H1 (cell line): Measurements from ENCODE around the gene CIB2. TPM values are rescaled to one million over a fixed set of nuclear protein-coding genes. Genes with fewer than 3 reads are reported as not detected.

ENCODE experiments used
- CTCF ChIA-PET: fragments of 300-600 bp; sonication (Branson Sonifier 250); formaldehyde crosslinking; loops from one replicate; lab custom pipeline; 2021; ENCODE audit not compliant: partially characterized antibody; lab: Charles Lee
- POLR2A ChIA-PET: fragments of 300-600 bp; sonication (Branson Sonifier 250); formaldehyde crosslinking; loops from one replicate; lab custom pipeline; 2021; ENCODE audit warnings: inconsistent platforms; ENCODE audit not compliant: partially characterized antibody; lab: Charles Lee
- DNase-seq, 2 experiments: peaks; one replicate each; pipeline versions ENCODE4 v3.0.0 to v3.0.0-alpha.2; 2010 to 2022; ENCODE audit warnings: low spot score in 2 of 2, low read depth in 1 of 2, mixed read lengths in 1 of 2
- FAIRE-seq: peaks from 2 replicates; lab custom pipeline; 2011; peaks lifted over from hg19 to GRCh38; lab: Jason Lieb, UNC
- H2AFZ ChIP-seq: 2 replicates; pipeline ENCODE4 v1.8.1; 2012; ENCODE audit warnings: low read length, inconsistent platforms
- H2AK5ac ChIP-seq: 2 replicates; pipeline ENCODE4 v1.6.1; 2013; ENCODE audit warnings: low read depth, low read length
- H2BK120ac ChIP-seq: replicated peaks from 2 replicates; pipeline ENCODE3; 2013; ENCODE audit warnings: low read depth, low read length, inconsistent platforms
- H2BK12ac ChIP-seq: 2 replicates; pipeline ENCODE4 v1.6.1; 2013; ENCODE audit warnings: low read depth, low read length
- H2BK15ac ChIP-seq: 2 replicates; pipeline ENCODE4 v1.6.1; 2013; ENCODE audit warnings: low read length
- H2BK20ac ChIP-seq: 2 replicates; pipeline ENCODE4 v1.6.1; 2013; ENCODE audit warnings: low read length
- H2BK5ac ChIP-seq: 2 replicates; pipeline ENCODE4 v1.6.1; 2013; ENCODE audit warnings: low read depth, low read length
- H3K14ac ChIP-seq: 2 replicates; pipeline ENCODE4 v1.6.1; 2013; ENCODE audit warnings: inconsistent platforms; ENCODE audit not compliant: insufficient read length
- H3K18ac ChIP-seq: 2 replicates; pipeline ENCODE4 v1.6.1; 2013; ENCODE audit warnings: low read length; ENCODE audit errors: extremely low read depth
- H3K23ac ChIP-seq: 2 replicates; pipeline ENCODE4 v1.6.1; 2013; ENCODE audit warnings: inconsistent platforms; ENCODE audit not compliant: insufficient read length
- H3K23me2 ChIP-seq: 2 replicates; pipeline ENCODE4 v1.6.1; 2013; ENCODE audit warnings: low read depth, low read length
- H3K27ac ChIP-seq: 2 replicates; pipeline ENCODE4 v1.6.1; 2011; ENCODE audit warnings: low read depth, low read length, inconsistent platforms
- H3K27me3 ChIP-seq, 4 experiments: replicated peaks in 1 of 4; 1 replicate in 1 of 4; 2 replicates in 3 of 4; pipeline versions ENCODE4 v1.6.1 to v1.8.1; 2011 to 2013; ENCODE audit warnings: low read length in 3 of 4, mild to moderate bottlenecking in 3 of 4, inconsistent platforms in 2 of 4, mixed read lengths in 2 of 4, moderate library complexity in 1 of 4; ENCODE audit not compliant: control insufficient read depth in 3 of 4, insufficient read depth in 3 of 4; ENCODE audit errors: extremely low read depth in 1 of 4
- H3K36me3 ChIP-seq, 4 experiments: 2 replicates each; pipeline versions ENCODE4 v1.6.1 to v1.8.1; 2011 to 2013; ENCODE audit warnings: mild to moderate bottlenecking in 4 of 4, low read length in 3 of 4, moderate library complexity in 2 of 4, control low read depth in 1 of 4, inconsistent platforms in 1 of 4; ENCODE audit not compliant: insufficient read depth in 4 of 4, control insufficient read depth in 2 of 4
- H3K4ac ChIP-seq: replicated peaks from 2 replicates; pipeline ENCODE3; 2013; ENCODE audit warnings: low read length, low read depth, mixed read lengths, inconsistent platforms; ENCODE audit not compliant: insufficient read length
- H3K4me1 ChIP-seq, 4 experiments: replicated peaks in 1 of 4; 1 replicate in 1 of 4; 2 replicates in 3 of 4; pipeline versions ENCODE4 v1.6.1 to v1.8.1; 2011 to 2013; ENCODE audit warnings: low read length in 3 of 4, inconsistent platforms in 2 of 4, mixed read lengths in 1 of 4; ENCODE audit not compliant: insufficient read depth in 4 of 4, control insufficient read depth in 3 of 4
- H3K4me2 ChIP-seq, 2 experiments: 2 replicates each; pipeline versions ENCODE4 v1.6.1 to v1.8.1; 2011 to 2013; ENCODE audit warnings: low read depth in 2 of 2, low read length in 2 of 2, control low read depth in 1 of 2, inconsistent platforms in 1 of 2, mild to moderate bottlenecking in 1 of 2; ENCODE audit not compliant: insufficient read depth in 1 of 2
- H3K4me3 ChIP-seq, 4 experiments: fragments of 200-600, 300-600 bp in 1 of 4; sonication (generic), shearing (Covaris generic), sonication (Bioruptor Twin) in 1 of 4; 2 replicates each; pipeline versions ENCODE4 v1.5.1 to v1.8.1; 2011 to 2016; ENCODE audit warnings: low read length in 4 of 4, low read depth in 3 of 4, control low read depth in 2 of 4, inconsistent platforms in 2 of 4, mild to moderate bottlenecking in 2 of 4, mixed read lengths in 1 of 4, moderate library complexity in 1 of 4; ENCODE audit not compliant: insufficient read depth in 2 of 4; ENCODE audit errors: extremely low read depth in 1 of 4
- H3K56ac ChIP-seq: replicated peaks from 2 replicates; pipeline ENCODE3; 2013; ENCODE audit warnings: low read depth, mild to moderate bottlenecking, mixed read lengths, low read length, inconsistent platforms; ENCODE audit not compliant: insufficient read length
- H3K79me1 ChIP-seq: 2 replicates; pipeline ENCODE4 v1.6.1; 2013; ENCODE audit warnings: low read depth, low read length, control low read depth
- H3K79me2 ChIP-seq, 2 experiments: 2 replicates each; pipeline versions ENCODE4 v1.6.1 to v1.8.1; 2012 to 2013; ENCODE audit warnings: low read length in 2 of 2, mild to moderate bottlenecking in 2 of 2, inconsistent platforms in 1 of 2; ENCODE audit not compliant: insufficient read depth in 2 of 2, control insufficient read depth in 1 of 2
- H3K9ac ChIP-seq, 4 experiments: replicated peaks in 1 of 4; 1 replicate in 1 of 4; 2 replicates in 3 of 4; pipeline versions ENCODE4 v1.6.1 to v1.8.1; 2011 to 2013; ENCODE audit warnings: low read depth in 3 of 4, low read length in 3 of 4, control low read depth in 2 of 4, mild to moderate bottlenecking in 2 of 4, moderate library complexity in 2 of 4, inconsistent platforms in 1 of 4; ENCODE audit errors: extremely low read depth in 1 of 4
- H3K9me3 ChIP-seq, 2 experiments: 2 replicates each; pipeline versions ENCODE4 v1.6.1 to v1.8.1; 2012 to 2013; ENCODE audit warnings: mild to moderate bottlenecking in 2 of 2, moderate library complexity in 2 of 2, control low read depth in 1 of 2, inconsistent platforms in 1 of 2, low read depth in 1 of 2, low read length in 1 of 2, mixed read lengths in 1 of 2; ENCODE audit not compliant: insufficient read depth in 2 of 2
- H4K20me1 ChIP-seq, 2 experiments: replicated peaks in 1 of 2; 2 replicates each; pipeline versions ENCODE3 to v1.8.1; 2011 to 2013; ENCODE audit warnings: inconsistent platforms in 2 of 2, low read length in 2 of 2, mild to moderate bottlenecking in 1 of 2; ENCODE audit not compliant: insufficient read depth in 2 of 2, control insufficient read depth in 1 of 2
- H4K5ac ChIP-seq: 2 replicates; pipeline ENCODE4 v1.6.1; 2013; ENCODE audit warnings: low read length, low read depth, mixed read lengths, inconsistent platforms; ENCODE audit not compliant: insufficient read length
- H4K8ac ChIP-seq: 2 replicates; pipeline ENCODE4 v1.8.0; 2013; ENCODE audit warnings: mild to moderate bottlenecking, moderate library complexity, low read length, inconsistent platforms; ENCODE audit not compliant: insufficient read depth; ENCODE audit errors: extremely low read depth
- H4K91ac ChIP-seq: replicated peaks from 2 replicates; pipeline ENCODE3; 2013; ENCODE audit warnings: low read length, mixed read lengths, inconsistent platforms; ENCODE audit not compliant: insufficient read length
- ASH2L ChIP-seq: fragments of 200-600, 300-600 bp; sonication (generic); IDR thresholded peaks from one replicate; pipeline ENCODE4 v1.7.1; 2017; ENCODE audit warnings: low read length
- BCL11A ChIP-seq, 2 experiments: IDR thresholded peaks; one replicate each; pipeline ENCODE4 v1.6.1; 2011; ENCODE audit warnings: low read depth in 2 of 2, low read length in 2 of 2, mild to moderate bottlenecking in 2 of 2
- EP300 ChIP-seq, 2 experiments: IDR thresholded peaks; 1 replicate in 1 of 2; 2 replicates in 1 of 2; pipeline ENCODE4 v1.6.1; 2011 to 2012; ENCODE audit warnings: low read depth in 2 of 2, low read length in 2 of 2, mild to moderate bottlenecking in 2 of 2, borderline replicate concordance in 1 of 2, inconsistent platforms in 1 of 2, moderate library complexity in 1 of 2
- MAFK ChIP-seq: IDR thresholded peaks from 2 replicates; pipeline ENCODE4 v1.6.1; 2012; ENCODE audit warnings: low read depth, mild to moderate bottlenecking, improper control_type of control experiment, low read length
- PHF8 ChIP-seq: fragments of 200-600 bp; sonication (generic); conservative IDR thresholded peaks from 2 replicates; pipeline ENCODE4 v1.7.1; 2012; ENCODE audit warnings: low read depth, mild to moderate bottlenecking, inconsistent platforms, low read length, moderate library complexity
- SAP30 ChIP-seq: fragments of 300-600 bp; sonication (generic); IDR thresholded peaks from 2 replicates; pipeline ENCODE4 v1.7.1; 2012; ENCODE audit warnings: low read length, moderate library complexity, mild to moderate bottlenecking, inconsistent platforms; ENCODE audit not compliant: insufficient read depth, insufficient replicate concordance
- WGBS, 2 experiments: shearing (Covaris generic) in 1 of 2; methylation state at CpG; one replicate each; pipeline versions ENCODE4 v1.1.6 to v1.1.7; 2013 to 2015; ENCODE audit warnings: low lambda C conversion rate in 2 of 2, mixed read lengths in 2 of 2, inconsistent platforms in 1 of 2, low coverage in 1 of 2, missing lambda C conversion rate in 1 of 2; ENCODE audit not compliant: insufficient replicate concordance in 2 of 2, insufficient coverage in 1 of 2, insufficient read length in 1 of 2; ENCODE audit errors: extremely low coverage in 1 of 2, missing lambda C conversion rate in 1 of 2; 5-methylcytosine and 5-hydroxymethylcytosine counted together
- polyA plus RNA-seq, 7 experiments: library from polyadenylated mRNA; depleted of rRNA in 3 of 7; stranded (reverse) in 5 of 7; unstranded in 2 of 7; fragments of >200 nt in 5 of 7; fragments of 200-250 nt in 2 of 7; gene quantifications; 1 replicate in 5 of 7; 2 replicates in 1 of 7; 4 replicates in 1 of 7; pipeline versions ENCODE4 v1.2.1 to v1.2.3, GENCODE V29; 2011 to 2013; ENCODE audit warnings: missing spikeins in 2 of 7, mixed read lengths in 2 of 7
- total RNA-seq: library from RNA; stranded (reverse); fragmentation: NEBNext Ultra II Directional; extraction: Animal tissue kit (Norgen Biotek cat#: 25700); gene quantifications from 2 replicates; pipeline ENCODE4 v1.2.1, GENCODE V29; 2021

Gene CIB2
- total and polyA plus RNA-seq, 2 of the 8 experiments (the other 6 are each of a cell fraction or from before 2014, with no cell fraction given), result 41.5 to 45.8 TPM

- Histone ChIP-seq H3K23me2 (peaks cover 10% of the 10 kb centered on the region), H2BK15ac (no peak overlapping the region), H3K27ac (no peak overlapping the region), H3K27me3 (no peaks in the 10 kb centered on the region; a peak in 1 of 7 replicates), H3K4me2 (peak overlapping the region; percentile 83 to 89), H3K14ac (no peak overlapping the region), H4K20me1 (peaks cover 0 to 5% of the 10 kb centered on the region in 2 experiments), H3K79me2 (no peaks in the 10 kb centered on the region), H2BK12ac (no peak overlapping the region), H3K23ac (no peak overlapping the region), H3K56ac (no peak overlapping the region), H3K9ac (peak overlapping the region in 3 of 4 experiments; percentile 9 to 57 (median 17); a peak in 4 of 7 replicates), H3K79me1 (no peaks in the 10 kb centered on the region), H2AK5ac (no peak overlapping the region), H4K5ac (no peak overlapping the region), H4K91ac (no peak overlapping the region), H3K9me3 (no peaks in the 10 kb centered on the region), H2BK20ac (no peak overlapping the region), H3K36me3 (no peaks in the 10 kb centered on the region), H3K18ac (no peak overlapping the region), H3K4me1 (peaks cover 0 to 4% (median 0%) of the 10 kb centered on the region in 4 experiments; a peak in 2 of 7 replicates), H2AFZ (0 out of 2 replicates have a peak overlapping the region, but pooled peaks have one; percentile 43), H2BK5ac (no peak overlapping the region), H4K8ac (no peak overlapping the region), H3K4ac (no peak overlapping the region), H3K4me3 (peak overlapping the region; percentile 47 to 79 (median 61)), H2BK120ac (no peak overlapping the region)
- no peak for DNase-seq
- TF ChIP-seq BCL11A (IDR thresholded peaks at IDR 0.05; ENCODE audit: low read depth in 2 of 2, low read length in 2 of 2), result no peak
- peak; percentile 15 for TF ChIP-seq ASH2L
- TF ChIP-seq PHF8, result 0 out of 2 replicates have a peak, but pooled peaks have one; percentile 42
- TF ChIP-seq EP300 (IDR thresholded peaks at IDR 0.05; ENCODE audit: borderline replicate concordance in 1 of 2, low read depth in 2 of 2, low read length in 2 of 2), result no peak
- no peak for TF ChIP-seq MAFK
- TF ChIP-seq SAP30, result no peak
- ChIA-PET CTCF (interaction anchor here (0.6 to 2.4 kb wide), 14 partner anchors 9 to 97 kb away, joined by 3 to 13 read pairs (median 4); partner anchors contain the start of gene CIB2), POLR2A (interaction anchor here (0.6 to 2.0 kb wide), 4 partner anchors 9 to 102 kb away, joined by 3 to 5 read pairs (median 3); no protein-coding TSS in a partner anchor)
- 32% methylated on average over 13 of the region's 14 CpGs; no CpG with 5 or more reads in 1 of the 2 experiments for WGBS, 2 experiments
- no peak for FAIRE-seq
Measured at GRCh38 chr15:78148392-78149067, 17.3 kb upstream of the CIB2 start.
